ENCODE data around the gene CCDC146. TPM values are rescaled to one million over a fixed set of nuclear protein-coding genes. Genes with fewer than 3 reads are reported as not detected.
A peak's percentile ranks its signal among the peaks of the same experiment; 100 is the strongest.
"Not testable (repeated sequence)": the region's sequence is repeated elsewhere in the genome, so short reads cannot be mapped to it uniquely, and the experiment has no call there.

The CCDC146 gene
- total and polyA plus RNA-seq, 9 of the 15 experiments (the other 6 are each of a cell fraction or from before 2014, with no cell fraction given), result 0.10 to 0.98 (median 0.26) TPM; not detected in 1

DNA sequence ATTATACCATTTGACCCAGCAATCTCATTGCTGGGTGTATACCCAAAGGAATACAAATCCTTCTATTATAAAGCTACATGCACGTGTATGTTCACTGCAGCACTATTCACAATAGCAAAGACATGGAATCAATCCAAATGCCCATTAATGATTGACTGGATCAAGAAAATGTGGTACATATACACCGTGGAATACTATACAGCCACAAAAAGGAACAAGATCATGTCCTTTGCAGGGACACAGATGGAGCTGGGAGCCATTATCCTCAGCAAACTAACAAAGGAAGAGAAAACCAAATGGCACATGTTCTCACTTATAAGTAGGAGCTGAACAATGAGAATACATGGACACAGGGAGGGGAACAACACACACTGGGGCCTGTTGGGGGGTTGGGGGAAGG is 211.6 kb downstream of the CCDC146 start:
- POLR2A ChIA-PET, result interaction anchor here (1.2 kb wide), 1 partner anchor 11 kb away, joined by 3 read pairs; no protein-coding TSS in a partner anchor
- H3K9ac ChIP-seq (ENCODE audit: insufficient read depth in 1 of 2, low read depth in 2 of 2, low read length in 2 of 2); H3K4me3 ChIP-seq; DNase-seq (ENCODE audit: extremely low read depth in 1 of 4, low spot score in 3 of 4); ATAC-seq; FAIRE-seq; H3K9me3 ChIP-seq (replicated peaks; ENCODE audit: control insufficient read depth, insufficient read depth, low read depth, low read length); H3K27ac ChIP-seq (ENCODE audit: extremely low read depth, low read depth, low read length); in situ Hi-C loops (cut with MboI); H2AFZ ChIP-seq (ENCODE audit: low read depth, low read length); H3K79me2 ChIP-seq (ENCODE audit: control insufficient read depth, insufficient read depth, low read length); BruUV-seq (replicated peaks); CTCF ChIA-PET (ENCODE audit: low intra/inter-chr PET ratio); H3K4me1 ChIP-seq (replicated peaks in 1 of 2; ENCODE audit: control insufficient read depth in 2 of 2, insufficient read depth in 2 of 2, low read length in 2 of 2); H4K20me1 ChIP-seq (replicated peaks; ENCODE audit: control insufficient read depth, insufficient read depth, low read length); H3K4me2 ChIP-seq (ENCODE audit: insufficient read depth, low read length); H3K27me3 ChIP-seq (ENCODE audit: control insufficient read depth in 2 of 2, insufficient read depth in 2 of 2, low read length in 2 of 2); H3K9me1 ChIP-seq (ENCODE audit: control insufficient read depth, insufficient read depth, low read length); H3K36me3 ChIP-seq (ENCODE audit: control insufficient read depth, insufficient read depth, low read length): not testable (repeated sequence)
- intact Hi-C loops (cut with micrococcal nuclease), result loop anchor here (5.0 kb wide), 1 partner anchor 817 kb away; no protein-coding TSS in a partner anchor
- TF ChIP-seq ZNF146 (CRISPR knock-in tag; IDR thresholded peaks at IDR 0.05; ENCODE audit: unreplicated experiment), result peak; percentile 73
- 3% methylated on average over 2 of the region's 2 CpGs for WGBS (ENCODE audit: insufficient coverage, low coverage, missing lambda C conversion rate)

DNA sequence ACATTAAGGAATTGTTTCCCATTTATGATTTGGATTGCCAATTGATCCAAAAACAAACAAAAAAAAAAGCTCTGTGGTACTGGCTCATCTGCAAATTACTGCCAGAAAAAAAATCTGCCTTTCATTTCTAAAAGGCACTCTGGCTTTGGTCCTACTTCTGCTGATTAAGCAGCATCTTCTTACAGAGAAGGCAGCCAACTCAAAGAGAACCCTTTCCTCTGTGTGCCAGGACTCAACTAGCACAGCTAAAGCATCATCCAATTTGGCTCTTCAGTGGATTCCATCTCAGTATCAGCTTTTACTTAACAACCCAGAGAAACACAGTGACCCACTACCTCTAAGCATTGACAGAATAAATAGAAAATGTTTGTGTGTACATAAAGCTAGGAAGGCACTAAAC is 213.2 kb downstream of the CCDC146 start:
- FAIRE-seq (no peak), ATAC-seq (no peak), DNase-seq (ENCODE audit: extremely low read depth in 1 of 4, low spot score in 3 of 4) (no peak)
- Histone ChIP-seq H3K9me3 (replicated peaks; ENCODE audit: control insufficient read depth, insufficient read depth, low read depth, low read length) (no peaks in the 10 kb centered on the region), H3K27ac (ENCODE audit: extremely low read depth, low read depth, low read length) (no peak overlapping the region), H3K9ac (ENCODE audit: insufficient read depth in 1 of 2, low read depth in 2 of 2, low read length in 2 of 2) (no peak overlapping the region), H3K4me3 (no peak overlapping the region), H2AFZ (ENCODE audit: low read depth, low read length) (no peak overlapping the region), H3K4me1 (replicated peaks in 1 of 2; ENCODE audit: control insufficient read depth in 2 of 2, insufficient read depth in 2 of 2, low read length in 2 of 2) (no peaks in the 10 kb centered on the region), H3K27me3 (ENCODE audit: control insufficient read depth in 2 of 2, insufficient read depth in 2 of 2, low read length in 2 of 2) (peaks cover 2 to 6% of the 10 kb centered on the region in 2 experiments; a peak in 4 of 5 replicates), H3K79me2 (ENCODE audit: control insufficient read depth, insufficient read depth, low read length) (no peaks in the 10 kb centered on the region), H3K9me1 (ENCODE audit: control insufficient read depth, insufficient read depth, low read length) (no peaks in the 10 kb centered on the region), H4K20me1 (replicated peaks; ENCODE audit: control insufficient read depth, insufficient read depth, low read length) (no peaks in the 10 kb centered on the region), H3K4me2 (ENCODE audit: insufficient read depth, low read length) (no peak overlapping the region), H3K36me3 (ENCODE audit: control insufficient read depth, insufficient read depth, low read length) (no peaks in the 10 kb centered on the region)
- ChIA-PET CTCF (ENCODE audit: low intra/inter-chr PET ratio) (no interaction called here), POLR2A (no interaction called here)
- BruUV-seq (replicated peaks), result no TSS peak
- in situ Hi-C loops (cut with MboI), result no loop called here
- intact Hi-C loops (cut with micrococcal nuclease), result loop anchor here (5.0 kb wide), 1 partner anchor 213 kb away; the partner anchor contains the start of gene CCDC146
- no peak for TF ChIP-seq DEAF1 (CRISPR knock-in tag; IDR thresholded peaks at IDR 0.05)
- TF ChIP-seq TOE1 (IDR thresholded peaks at IDR 0.05; ENCODE audit: borderline replicate concordance), result no peak
- TF ChIP-seq TOE1 (CRISPR knock-in tag; IDR thresholded peaks at IDR 0.05; ENCODE audit: borderline replicate concordance, low read depth), result no peak
- no peak for TF ChIP-seq SIN3B (IDR thresholded peaks at IDR 0.05; ENCODE audit: low read depth)
- TF ChIP-seq BACH1 (tag; IDR thresholded peaks at IDR 0.05), result no peak
- TF ChIP-seq FOSL1 (tag; conservative IDR thresholded peaks at IDR 0.05), result no peak
- TF ChIP-seq, protein P1, sequence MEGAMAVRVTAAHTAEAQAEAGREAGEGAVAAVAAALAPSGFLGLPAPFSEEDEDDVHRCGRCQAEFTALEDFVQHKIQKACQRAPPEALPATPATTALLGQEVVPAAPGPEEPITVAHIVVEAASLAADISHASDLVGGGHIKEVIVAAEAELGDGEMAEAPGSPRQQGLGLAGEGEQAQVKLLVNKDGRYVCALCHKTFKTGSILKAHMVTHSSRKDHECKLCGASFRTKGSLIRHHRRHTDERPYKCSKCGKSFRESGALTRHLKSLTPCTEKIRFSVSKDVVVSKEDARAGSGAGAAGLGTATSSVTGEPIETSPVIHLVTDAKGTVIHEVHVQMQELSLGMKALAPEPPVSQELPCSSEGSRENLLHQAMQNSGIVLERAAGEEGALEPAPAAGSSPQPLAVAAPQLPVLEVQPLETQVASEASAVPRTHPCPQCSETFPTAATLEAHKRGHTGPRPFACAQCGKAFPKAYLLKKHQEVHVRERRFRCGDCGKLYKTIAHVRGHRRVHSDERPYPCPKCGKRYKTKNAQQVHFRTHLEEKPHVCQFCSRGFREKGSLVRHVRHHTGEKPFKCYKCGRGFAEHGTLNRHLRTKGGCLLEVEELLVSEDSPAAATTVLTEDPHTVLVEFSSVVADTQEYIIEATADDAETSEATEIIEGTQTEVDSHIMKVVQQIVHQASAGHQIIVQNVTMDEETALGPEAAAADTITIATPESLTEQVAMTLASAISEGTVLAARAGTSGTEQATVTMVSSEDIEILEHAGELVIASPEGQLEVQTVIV (CRISPR knock-in tag; IDR thresholded peaks at IDR 0.05; ENCODE audit: borderline replicate concordance), result no peak
- TF ChIP-seq PHTF2 (CRISPR knock-in tag; IDR thresholded peaks at IDR 0.05), result no peak
- no peak for TF ChIP-seq POLR3G (IDR thresholded peaks at IDR 0.05; ENCODE audit: extremely low read depth, insufficient read length, insufficient replicate concordance)
- no peak for TF ChIP-seq RAD51 (IDR thresholded peaks at IDR 0.05; ENCODE audit: borderline replicate concordance, low read depth)
- no peak for TF ChIP-seq CHCHD3 (CRISPR knock-in tag; IDR thresholded peaks at IDR 0.05)

Data from K562 (cell line).